ENCODE results near the gene C16orf90. TPM values are rescaled to one million over a fixed set of nuclear protein-coding genes. Genes with fewer than 3 reads are reported as not detected.

The C16orf90 gene
- total RNA-seq, 1 experiment from 2014 or later = not detected

DNA sequence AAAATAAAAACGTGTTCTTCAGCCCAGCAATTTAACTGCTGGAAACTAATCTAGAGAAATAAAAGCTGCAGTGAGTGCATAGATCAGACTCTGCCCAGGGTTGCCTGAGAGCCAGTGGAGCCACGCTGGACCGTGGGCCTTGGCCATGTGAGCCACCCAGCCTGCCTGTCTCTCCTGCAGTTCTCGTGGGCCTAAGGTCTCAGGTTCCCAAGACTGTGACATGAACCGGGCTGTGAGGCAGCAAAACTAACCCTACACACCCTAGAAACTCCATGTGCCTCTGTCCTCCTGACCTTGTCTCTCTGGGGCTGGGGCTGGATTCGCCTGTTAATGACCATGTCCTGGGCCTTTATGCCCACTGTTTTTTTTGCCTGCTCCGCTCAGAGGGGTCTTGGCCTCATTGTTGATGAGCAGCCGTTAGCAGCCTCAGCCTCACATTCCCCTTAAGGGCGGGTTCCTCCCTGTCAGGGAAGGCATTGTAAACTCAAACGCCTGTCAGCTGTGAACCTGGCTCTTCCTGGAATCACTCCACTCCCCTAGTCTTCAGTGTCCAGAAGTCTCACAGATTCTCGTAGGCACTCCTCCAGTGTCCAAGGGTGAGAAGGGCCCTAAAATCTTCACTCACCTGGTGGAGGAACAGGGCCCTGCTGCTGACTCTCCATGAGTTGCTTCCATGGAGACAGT is 16.9 kb downstream of the C16orf90 start:
- Histone ChIP-seq H3F3A (ENCODE audit: low read length, unreplicated experiment) (no peaks in the 10 kb centered on the region), H3K79me2 (ENCODE audit: low read length) (peaks cover 10% of the 10 kb centered on the region; the same call in 1 of the 2 replicates), H3K27me3 (ENCODE audit: low read length) (no peaks in the 10 kb centered on the region), H3K9me2 (replicated peaks; ENCODE audit: low read length) (no peaks in the 10 kb centered on the region), H3K4me3 (ENCODE audit: low read length) (no peak overlapping the region), H3K9me3 (ENCODE audit: low read length) (no peaks in the 10 kb centered on the region), H3K9ac (ENCODE audit: low read length) (no peak overlapping the region), H3K4me1 (ENCODE audit: insufficient read depth, low read length) (no peaks in the 10 kb centered on the region), H3K36me3 (ENCODE audit: low read depth, low read length) (no peaks in the 10 kb centered on the region; the same call in 1 of the 2 replicates), H3K4me2 (ENCODE audit: low read length) (no peak overlapping the region), H4K20me1 (ENCODE audit: low read length) (no peaks in the 10 kb centered on the region), H2AFZ (ENCODE audit: low read length) (no peak overlapping the region), H3K27ac (ENCODE audit: low read length) (no peak overlapping the region)
- no TSS peak for BruUV-seq (replicated peaks)
- DNase-seq = no peak
- CTCF ChIA-PET = no interaction called here
- TF ChIP-seq EZH2 (IDR thresholded peaks at IDR 0.05; ENCODE audit: low read length, unreplicated experiment) = no peak
- TF ChIP-seq EZH2phosphoT487 (IDR thresholded peaks at IDR 0.05; ENCODE audit: borderline replicate concordance, low read length) = no peak
- TF ChIP-seq, protein P1, sequence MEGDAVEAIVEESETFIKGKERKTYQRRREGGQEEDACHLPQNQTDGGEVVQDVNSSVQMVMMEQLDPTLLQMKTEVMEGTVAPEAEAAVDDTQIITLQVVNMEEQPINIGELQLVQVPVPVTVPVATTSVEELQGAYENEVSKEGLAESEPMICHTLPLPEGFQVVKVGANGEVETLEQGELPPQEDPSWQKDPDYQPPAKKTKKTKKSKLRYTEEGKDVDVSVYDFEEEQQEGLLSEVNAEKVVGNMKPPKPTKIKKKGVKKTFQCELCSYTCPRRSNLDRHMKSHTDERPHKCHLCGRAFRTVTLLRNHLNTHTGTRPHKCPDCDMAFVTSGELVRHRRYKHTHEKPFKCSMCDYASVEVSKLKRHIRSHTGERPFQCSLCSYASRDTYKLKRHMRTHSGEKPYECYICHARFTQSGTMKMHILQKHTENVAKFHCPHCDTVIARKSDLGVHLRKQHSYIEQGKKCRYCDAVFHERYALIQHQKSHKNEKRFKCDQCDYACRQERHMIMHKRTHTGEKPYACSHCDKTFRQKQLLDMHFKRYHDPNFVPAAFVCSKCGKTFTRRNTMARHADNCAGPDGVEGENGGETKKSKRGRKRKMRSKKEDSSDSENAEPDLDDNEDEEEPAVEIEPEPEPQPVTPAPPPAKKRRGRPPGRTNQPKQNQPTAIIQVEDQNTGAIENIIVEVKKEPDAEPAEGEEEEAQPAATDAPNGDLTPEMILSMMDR (conservative IDR thresholded peaks at IDR 0.05; ENCODE audit: low read depth, low read length) = no peak
- no peak for ATAC-seq
- intact Hi-C loops (cut with micrococcal nuclease) = no loop called here
- POLR2A ChIA-PET (ENCODE audit: unreplicated experiment) = no interaction called here

DNA sequence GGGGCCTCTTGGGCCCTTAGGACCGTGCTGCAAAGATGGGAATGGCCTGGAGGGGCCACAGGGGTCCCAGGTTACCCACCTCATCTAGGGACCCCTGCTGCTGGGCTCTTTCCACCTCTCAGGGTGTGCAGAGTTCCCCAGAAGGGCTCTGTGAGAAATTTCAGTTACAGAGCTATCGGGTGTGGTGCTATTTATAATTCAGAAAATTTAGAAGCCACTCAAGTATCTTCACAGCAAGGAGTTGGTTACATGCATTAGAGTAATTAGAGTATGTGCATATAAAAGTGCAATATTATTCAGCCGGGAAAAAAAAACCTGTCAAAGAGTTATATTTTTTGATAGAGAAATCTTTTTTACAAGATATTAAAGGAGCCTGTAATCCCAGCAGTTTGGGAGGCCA is 18.9 kb downstream of the C16orf90 start:
- intact Hi-C loops (cut with micrococcal nuclease) = no loop called here
- ChIA-PET POLR2A (ENCODE audit: unreplicated experiment) (no interaction called here), CTCF (no interaction called here)

More for the DNA sequence above, 18.9 kb downstream of the C16orf90 start:
- H3K36me3 ChIP-seq (ENCODE audit: low read depth, low read length) = no peaks in the 10 kb centered on the region; the same call in 1 of the 2 replicates
- BruUV-seq (replicated peaks) = no TSS peak
- H3K9me3 ChIP-seq (ENCODE audit: low read length) = no peaks in the 10 kb centered on the region
- H3K9me2 ChIP-seq (replicated peaks; ENCODE audit: low read length) = no peaks in the 10 kb centered on the region
- no peak overlapping the region for H3K4me3 ChIP-seq (ENCODE audit: low read length)
- no peak for ATAC-seq
- H3K27me3 ChIP-seq (ENCODE audit: low read length) = no peaks in the 10 kb centered on the region
- H2AFZ ChIP-seq (ENCODE audit: low read length) = no peak overlapping the region
- H3K4me1 ChIP-seq (ENCODE audit: insufficient read depth, low read length) = no peaks in the 10 kb centered on the region
- no peak overlapping the region for H3K4me2 ChIP-seq (ENCODE audit: low read length)
- peaks cover 25% of the 10 kb centered on the region for H3K79me2 ChIP-seq (ENCODE audit: low read length)
- no peaks in the 10 kb centered on the region for H4K20me1 ChIP-seq (ENCODE audit: low read length)
- no peak overlapping the region for H3K27ac ChIP-seq (ENCODE audit: low read length)
- no peak for TF ChIP-seq EZH2phosphoT487 (IDR thresholded peaks at IDR 0.05; ENCODE audit: borderline replicate concordance, low read length)
- no peak for TF ChIP-seq EZH2 (IDR thresholded peaks at IDR 0.05; ENCODE audit: low read length, unreplicated experiment)
- TF ChIP-seq, protein P1 (conservative IDR thresholded peaks at IDR 0.05; ENCODE audit: low read depth, low read length) = no peak
- H3K9ac ChIP-seq (ENCODE audit: low read length) = no peak overlapping the region
- no peak for DNase-seq
- no peaks in the 10 kb centered on the region for H3F3A ChIP-seq (ENCODE audit: low read length, unreplicated experiment)

Measured in PC-3 (cell line).